C4-2B (cell line): ENCODE results near the gene FOXO4.

Experiments used
- ZFX ChIP-seq: fragments of 450-650 bp; IDR thresholded peaks from 2 replicates; pipeline ENCODE4 v1.6.1; 2017
- TF ChIP-seq, protein P1 (sequence below): fragments of 450-650 bp; conservative IDR thresholded peaks from 2 replicates; pipeline ENCODE4 v1.5.1; 2017; ENCODE audit warnings: mild to moderate bottlenecking

DNA sequence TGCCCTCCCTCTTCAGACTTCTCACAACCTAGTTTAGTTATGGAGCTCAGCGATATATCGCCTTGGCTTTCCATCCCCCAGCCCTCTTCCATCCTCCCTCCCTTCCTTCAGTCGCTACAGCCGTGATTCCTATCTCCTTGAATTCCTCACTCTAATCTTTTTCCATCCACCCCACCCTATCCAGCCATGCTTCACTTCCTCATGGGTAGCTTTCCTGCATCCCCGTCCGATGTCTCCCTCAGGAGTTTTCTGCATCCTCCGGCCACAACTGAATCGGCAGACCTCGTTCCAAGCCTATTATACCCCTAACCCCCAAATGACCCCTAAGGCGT is 28.0 kb upstream of the FOXO4 start:
- TF ChIP-seq, protein P1, sequence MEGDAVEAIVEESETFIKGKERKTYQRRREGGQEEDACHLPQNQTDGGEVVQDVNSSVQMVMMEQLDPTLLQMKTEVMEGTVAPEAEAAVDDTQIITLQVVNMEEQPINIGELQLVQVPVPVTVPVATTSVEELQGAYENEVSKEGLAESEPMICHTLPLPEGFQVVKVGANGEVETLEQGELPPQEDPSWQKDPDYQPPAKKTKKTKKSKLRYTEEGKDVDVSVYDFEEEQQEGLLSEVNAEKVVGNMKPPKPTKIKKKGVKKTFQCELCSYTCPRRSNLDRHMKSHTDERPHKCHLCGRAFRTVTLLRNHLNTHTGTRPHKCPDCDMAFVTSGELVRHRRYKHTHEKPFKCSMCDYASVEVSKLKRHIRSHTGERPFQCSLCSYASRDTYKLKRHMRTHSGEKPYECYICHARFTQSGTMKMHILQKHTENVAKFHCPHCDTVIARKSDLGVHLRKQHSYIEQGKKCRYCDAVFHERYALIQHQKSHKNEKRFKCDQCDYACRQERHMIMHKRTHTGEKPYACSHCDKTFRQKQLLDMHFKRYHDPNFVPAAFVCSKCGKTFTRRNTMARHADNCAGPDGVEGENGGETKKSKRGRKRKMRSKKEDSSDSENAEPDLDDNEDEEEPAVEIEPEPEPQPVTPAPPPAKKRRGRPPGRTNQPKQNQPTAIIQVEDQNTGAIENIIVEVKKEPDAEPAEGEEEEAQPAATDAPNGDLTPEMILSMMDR, result no peak
- TF ChIP-seq ZFX, result no peak
